ENCODE results near the gene CCNY. TPM values are rescaled to one million over a fixed set of nuclear protein-coding genes. Genes with fewer than 3 reads are reported as not detected.

CCNY gene
- total and polyA plus RNA-seq, 2 donors (not counting 1 experiment from before 2014, with no cell fraction given) = 34.1 to 64.9 TPM

DNA sequence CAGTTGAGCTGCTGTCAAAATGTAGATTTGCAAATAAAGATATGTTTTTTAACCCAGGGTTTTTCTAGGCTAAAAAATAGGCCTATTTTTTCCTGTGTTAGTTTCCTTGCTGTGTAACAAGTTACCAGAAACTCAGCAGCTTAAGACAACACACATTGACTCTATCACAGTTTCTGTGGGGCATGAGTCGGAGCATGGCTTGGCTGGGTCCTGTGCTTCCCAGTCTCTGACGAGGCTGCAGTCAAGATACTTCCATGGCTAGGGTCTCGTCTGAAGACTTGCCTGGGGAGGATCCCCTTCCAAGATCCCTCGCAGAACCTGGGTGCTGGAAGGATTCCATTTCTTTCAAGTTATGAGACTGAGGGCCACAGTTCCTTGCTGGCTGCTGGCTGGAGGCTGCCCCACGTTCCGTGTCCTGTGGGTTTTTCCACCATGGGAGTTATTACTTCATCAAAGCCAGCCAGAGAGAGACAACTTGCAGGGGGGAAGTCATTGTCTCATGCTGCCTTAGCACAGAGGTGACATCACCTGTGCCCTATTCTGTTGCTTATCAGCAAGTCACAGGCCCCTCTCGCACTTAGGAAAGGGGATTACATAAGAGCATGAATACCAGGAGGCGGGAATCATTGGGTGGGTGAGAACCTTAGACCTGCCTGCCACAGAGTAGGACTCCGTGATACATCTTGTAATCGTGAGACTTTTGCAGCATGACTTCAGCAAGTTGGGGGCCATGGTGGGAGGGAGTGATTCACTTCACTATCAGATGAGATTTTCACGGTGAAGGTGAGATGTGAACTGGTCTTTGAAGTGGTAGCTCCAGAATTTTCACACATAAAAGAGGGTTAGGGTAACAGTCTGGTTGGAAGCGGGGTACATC is 77.9 kb downstream of the CCNY start:
- no peak for DNase-seq
- WGBS (ENCODE audit: insufficient coverage) = 94% methylated on average over 12 of the region's 12 CpGs
- H3K9me3 Mint-ChIP-seq (ENCODE audit: insufficient read depth) = no peaks in the 10 kb centered on the region

DNA sequence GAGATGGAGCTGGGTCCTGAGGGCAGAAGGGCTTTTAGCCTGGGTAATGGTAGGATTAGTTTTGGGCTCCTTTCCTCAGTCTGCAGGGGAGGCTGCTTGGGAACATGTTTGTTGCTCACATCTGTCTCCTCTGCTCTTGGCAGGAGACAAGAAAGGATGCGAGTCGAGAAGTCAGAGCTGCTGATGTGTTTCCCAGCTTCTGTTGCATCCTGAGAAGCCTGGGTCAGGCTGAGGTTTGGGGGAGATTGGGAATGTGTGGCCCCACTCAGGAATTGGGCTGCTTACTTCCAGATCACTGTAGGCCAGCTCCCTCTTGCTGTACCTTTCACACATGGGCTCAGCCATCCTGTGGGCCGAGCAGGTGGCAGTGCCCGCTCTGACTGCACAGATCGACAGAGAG is 79.2 kb downstream of the CCNY start:
- H3K4me1 ChIP-seq (ENCODE audit: control insufficient read depth in 2 of 2, insufficient read depth in 2 of 2, low read length in 2 of 2) = peaks cover 6 to 19% of the 10 kb centered on the region in 2 donors
- Mint-ChIP-seq H3K4me1 (peaks cover 56% of the 10 kb centered on the region), H3K9me3 (ENCODE audit: insufficient read depth) (no peaks in the 10 kb centered on the region), H3K27me3 (no peaks in the 10 kb centered on the region), H3K27ac (no peak overlapping the region), H3K4me3 (no peak overlapping the region)
- H3K9me3 ChIP-seq (ENCODE audit: control extremely low read depth in 1 of 3, control insufficient read depth in 2 of 3, insufficient read depth in 1 of 3, low read length in 2 of 3) = no peaks in the 10 kb centered on the region
- WGBS (ENCODE audit: insufficient coverage) = 86% methylated on average over 2 of the region's 5 CpGs
- CTCF ChIA-PET = no interaction called here
- no peaks in the 10 kb centered on the region for H3K27me3 ChIP-seq (replicated peaks in 1 of 4; ENCODE audit: control extremely low read depth in 1 of 4, control insufficient read depth in 3 of 4, insufficient read depth in 4 of 4, low read length in 3 of 4)
- H3K4me3 ChIP-seq (ENCODE audit: control extremely low read depth in 1 of 5, extremely low read depth in 1 of 5, insufficient read depth in 1 of 5, low read depth in 2 of 5, low read length in 4 of 5) = no peak overlapping the region
- no peak overlapping the region for H3K27ac ChIP-seq (ENCODE audit: low read length in 2 of 2)
- intact Hi-C loops (cut with micrococcal nuclease) = loop anchor here (10.0 kb wide), 1 partner anchor 89 kb away; no protein-coding TSS in a partner anchor
- POLR2A ChIA-PET = no interaction called here
- peaks cover 67% of the 10 kb centered on the region for H3K79me2 ChIP-seq (ENCODE audit: control insufficient read depth, insufficient read depth, low read length)
- no peak overlapping the region for H2AFZ ChIP-seq (ENCODE audit: insufficient read depth, low read depth, low read length, poor library complexity, severe bottlenecking)
- no peak for TF ChIP-seq EZH2 (IDR thresholded peaks at IDR 0.05; ENCODE audit: borderline replicate concordance, insufficient read depth, low read depth, low read length, poor library complexity, severe bottlenecking)
- H3K36me3 ChIP-seq (replicated peaks in 1 of 2; ENCODE audit: control extremely low read depth in 1 of 2, control insufficient read depth in 1 of 2, extremely low read depth in 1 of 2, insufficient read depth in 2 of 2, low read length in 1 of 2) = no peaks in the 10 kb centered on the region
- ATAC-seq (ENCODE audit: low read depth) = no peak
- no peak overlapping the region for H3K9ac ChIP-seq (ENCODE audit: low read length)
- no peak overlapping the region for H3K4me2 ChIP-seq (replicated peaks; ENCODE audit: low read depth, low read length, poor library complexity, severe bottlenecking)
- peaks cover 58% of the 10 kb centered on the region for H4K20me1 ChIP-seq (ENCODE audit: control insufficient read depth, insufficient read depth, low read length, poor library complexity, severe bottlenecking)
- DNase-seq = no peak

More for the DNA sequence above, 77.9 kb downstream of the CCNY start:
- H3K27ac ChIP-seq (ENCODE audit: low read length in 2 of 2) = no peak overlapping the region
- H3K27me3 Mint-ChIP-seq = no peaks in the 10 kb centered on the region
- no peak overlapping the region for H3K9ac ChIP-seq (ENCODE audit: low read length)
- ChIA-PET POLR2A (no interaction called here), CTCF (no interaction called here)
- H3K4me1 Mint-ChIP-seq = peaks cover 61% of the 10 kb centered on the region
- H3K27ac Mint-ChIP-seq = no peak overlapping the region
- no peak overlapping the region for H2AFZ ChIP-seq (ENCODE audit: insufficient read depth, low read depth, low read length, poor library complexity, severe bottlenecking)
- peaks cover 66% of the 10 kb centered on the region for H3K79me2 ChIP-seq (ENCODE audit: control insufficient read depth, insufficient read depth, low read length)
- no peaks in the 10 kb centered on the region for H3K9me3 ChIP-seq (ENCODE audit: control extremely low read depth in 1 of 3, control insufficient read depth in 2 of 3, insufficient read depth in 1 of 3, low read length in 2 of 3)
- no peak overlapping the region for H3K4me3 Mint-ChIP-seq
- no peak for ATAC-seq (ENCODE audit: low read depth)
- peaks cover 56% of the 10 kb centered on the region for H4K20me1 ChIP-seq (ENCODE audit: control insufficient read depth, insufficient read depth, low read length, poor library complexity, severe bottlenecking)
- H3K36me3 ChIP-seq (replicated peaks in 1 of 2; ENCODE audit: control extremely low read depth in 1 of 2, control insufficient read depth in 1 of 2, extremely low read depth in 1 of 2, insufficient read depth in 2 of 2, low read length in 1 of 2) = no peaks in the 10 kb centered on the region
- H3K4me3 ChIP-seq (ENCODE audit: control extremely low read depth in 1 of 5, extremely low read depth in 1 of 5, insufficient read depth in 1 of 5, low read depth in 2 of 5, low read length in 4 of 5) = no peak overlapping the region
- intact Hi-C loops (cut with micrococcal nuclease) = loop anchor here (10.0 kb wide), 1 partner anchor 91 kb away; no protein-coding TSS in a partner anchor
- peaks cover 6 to 19% of the 10 kb centered on the region in 2 donors for H3K4me1 ChIP-seq (ENCODE audit: control insufficient read depth in 2 of 2, insufficient read depth in 2 of 2, low read length in 2 of 2)
- TF ChIP-seq, protein P1, sequence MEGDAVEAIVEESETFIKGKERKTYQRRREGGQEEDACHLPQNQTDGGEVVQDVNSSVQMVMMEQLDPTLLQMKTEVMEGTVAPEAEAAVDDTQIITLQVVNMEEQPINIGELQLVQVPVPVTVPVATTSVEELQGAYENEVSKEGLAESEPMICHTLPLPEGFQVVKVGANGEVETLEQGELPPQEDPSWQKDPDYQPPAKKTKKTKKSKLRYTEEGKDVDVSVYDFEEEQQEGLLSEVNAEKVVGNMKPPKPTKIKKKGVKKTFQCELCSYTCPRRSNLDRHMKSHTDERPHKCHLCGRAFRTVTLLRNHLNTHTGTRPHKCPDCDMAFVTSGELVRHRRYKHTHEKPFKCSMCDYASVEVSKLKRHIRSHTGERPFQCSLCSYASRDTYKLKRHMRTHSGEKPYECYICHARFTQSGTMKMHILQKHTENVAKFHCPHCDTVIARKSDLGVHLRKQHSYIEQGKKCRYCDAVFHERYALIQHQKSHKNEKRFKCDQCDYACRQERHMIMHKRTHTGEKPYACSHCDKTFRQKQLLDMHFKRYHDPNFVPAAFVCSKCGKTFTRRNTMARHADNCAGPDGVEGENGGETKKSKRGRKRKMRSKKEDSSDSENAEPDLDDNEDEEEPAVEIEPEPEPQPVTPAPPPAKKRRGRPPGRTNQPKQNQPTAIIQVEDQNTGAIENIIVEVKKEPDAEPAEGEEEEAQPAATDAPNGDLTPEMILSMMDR (IDR thresholded peaks at IDR 0.05) = no peak
- no peak for TF ChIP-seq EZH2 (IDR thresholded peaks at IDR 0.05; ENCODE audit: borderline replicate concordance, insufficient read depth, low read depth, low read length, poor library complexity, severe bottlenecking)
- no peaks in the 10 kb centered on the region for H3K27me3 ChIP-seq (replicated peaks in 1 of 4; ENCODE audit: control extremely low read depth in 1 of 4, control insufficient read depth in 3 of 4, insufficient read depth in 4 of 4, low read length in 3 of 4)
- H3K4me2 ChIP-seq (replicated peaks; ENCODE audit: low read depth, low read length, poor library complexity, severe bottlenecking) = no peak overlapping the region
